PC-3 (cell line): ENCODE measurements around the gene ANKH.

Experiments used
- EZH2 ChIP-seq: fragments of 300-600 bp; sonication (generic); IDR thresholded peaks from one replicate; pipeline ENCODE4 v1.6.1; 2017; ENCODE audit warnings: antibody characterized with exemption, mild to moderate bottlenecking, low read length; ENCODE audit not compliant: unreplicated experiment
- EZH2phosphoT487 ChIP-seq: fragments of 300-600 bp; sonication (generic); IDR thresholded peaks from 2 replicates; pipeline ENCODE4 v1.6.1; 2018; ENCODE audit warnings: mild to moderate bottlenecking, antibody characterized with exemption, low read length, borderline replicate concordance
- TF ChIP-seq, protein P1 (sequence below): fragments of 300-600 bp; sonication (generic); conservative IDR thresholded peaks from 2 replicates; pipeline ENCODE4 v1.5.1; 2017; ENCODE audit warnings: antibody characterized with exemption, low read depth, mild to moderate bottlenecking, low read length

DNA sequence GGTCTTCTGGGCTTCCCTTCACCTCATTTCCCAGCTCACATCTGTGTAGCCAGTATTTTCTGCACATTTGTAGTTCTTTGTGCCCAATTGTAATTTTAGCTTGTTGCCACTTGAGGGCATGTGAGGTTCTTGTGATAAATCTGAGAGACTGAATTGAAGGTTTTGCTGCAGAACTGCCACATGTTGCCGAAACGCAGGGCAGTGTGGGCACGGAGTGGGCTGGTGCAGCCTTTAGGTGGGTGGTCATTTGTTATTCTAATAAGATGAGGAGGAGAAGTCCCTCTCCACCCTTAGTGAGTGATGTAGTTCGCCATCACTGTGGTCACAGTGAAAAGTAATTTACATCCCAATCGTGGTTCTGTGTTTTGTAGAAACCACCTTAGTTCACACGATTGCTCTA lies 185.8 kb downstream of the ANKH start:
- TF ChIP-seq, protein P1, sequence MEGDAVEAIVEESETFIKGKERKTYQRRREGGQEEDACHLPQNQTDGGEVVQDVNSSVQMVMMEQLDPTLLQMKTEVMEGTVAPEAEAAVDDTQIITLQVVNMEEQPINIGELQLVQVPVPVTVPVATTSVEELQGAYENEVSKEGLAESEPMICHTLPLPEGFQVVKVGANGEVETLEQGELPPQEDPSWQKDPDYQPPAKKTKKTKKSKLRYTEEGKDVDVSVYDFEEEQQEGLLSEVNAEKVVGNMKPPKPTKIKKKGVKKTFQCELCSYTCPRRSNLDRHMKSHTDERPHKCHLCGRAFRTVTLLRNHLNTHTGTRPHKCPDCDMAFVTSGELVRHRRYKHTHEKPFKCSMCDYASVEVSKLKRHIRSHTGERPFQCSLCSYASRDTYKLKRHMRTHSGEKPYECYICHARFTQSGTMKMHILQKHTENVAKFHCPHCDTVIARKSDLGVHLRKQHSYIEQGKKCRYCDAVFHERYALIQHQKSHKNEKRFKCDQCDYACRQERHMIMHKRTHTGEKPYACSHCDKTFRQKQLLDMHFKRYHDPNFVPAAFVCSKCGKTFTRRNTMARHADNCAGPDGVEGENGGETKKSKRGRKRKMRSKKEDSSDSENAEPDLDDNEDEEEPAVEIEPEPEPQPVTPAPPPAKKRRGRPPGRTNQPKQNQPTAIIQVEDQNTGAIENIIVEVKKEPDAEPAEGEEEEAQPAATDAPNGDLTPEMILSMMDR = peak; percentile 89
- TF ChIP-seq EZH2phosphoT487 (no peak), EZH2 (no peak)
